ENCODE data around the gene HSD11B1. TPM values are rescaled to one million over a fixed set of nuclear protein-coding genes. Genes with fewer than 3 reads are reported as not detected.

Gene HSD11B1
- total RNA-seq, 6 experiments from 2014 or later: not detected

GRCh38 chr1:209733409-209734192, 29.0 kb downstream of the HSD11B1 start:
- Mint-ChIP-seq H3K4me3 (peak overlapping the region; percentile 7; the same call in 1 of the 2 replicates), H3K27ac (peak overlapping the region; percentile 14; the same call in 1 of the 2 replicates), H3K9me3 (no peaks in the 10 kb centered on the region), H3K4me1 (ENCODE audit: low read depth) (peaks cover 16% of the 10 kb centered on the region), H3K36me3 (ENCODE audit: low read depth) (no peaks in the 10 kb centered on the region), H3K27me3 (ENCODE audit: insufficient read depth) (peaks cover 11% of the 10 kb centered on the region)
- TF ChIP-seq CTCF (IDR thresholded peaks at IDR 0.05): no peak
- peak; percentile 29 for DNase-seq

- no peaks in the 10 kb centered on the region for H3K9me3 Mint-ChIP-seq
- no peak overlapping the region for H3K27ac Mint-ChIP-seq
- no peak overlapping the region for H3K4me3 Mint-ChIP-seq
- H3K27me3 Mint-ChIP-seq (ENCODE audit: insufficient read depth): peaks cover 27% of the 10 kb centered on the region
- DNase-seq: no peak
- H3K36me3 Mint-ChIP-seq (ENCODE audit: low read depth): no peaks in the 10 kb centered on the region
- peaks cover 17% of the 10 kb centered on the region for H3K4me1 Mint-ChIP-seq (ENCODE audit: low read depth)
- no peak for TF ChIP-seq CTCF (IDR thresholded peaks at IDR 0.05)
These were observed 32.0 kb downstream of the HSD11B1 start for GRCh38 chr1:209736490-209737117.

GRCh38 chr1:209737118-209737505, 32.5 kb downstream of the HSD11B1 start:
- no peaks in the 10 kb centered on the region for H3K36me3 Mint-ChIP-seq (ENCODE audit: low read depth)
- H3K9me3 Mint-ChIP-seq: no peaks in the 10 kb centered on the region
- peaks cover 27% of the 10 kb centered on the region for H3K27me3 Mint-ChIP-seq (ENCODE audit: insufficient read depth)
- no peak overlapping the region for H3K27ac Mint-ChIP-seq
- H3K4me3 Mint-ChIP-seq: no peak overlapping the region
- H3K4me1 Mint-ChIP-seq (ENCODE audit: low read depth): peaks cover 22% of the 10 kb centered on the region
- TF ChIP-seq CTCF (IDR thresholded peaks at IDR 0.05): no peak
- DNase-seq: no peak

GRCh38 chr1:209738270-209738669, 33.6 kb downstream of the HSD11B1 start:
- H3K4me3 Mint-ChIP-seq: no peak overlapping the region
- H3K9me3 Mint-ChIP-seq: no peaks in the 10 kb centered on the region
- H3K36me3 Mint-ChIP-seq (ENCODE audit: low read depth): no peaks in the 10 kb centered on the region
- no peak for TF ChIP-seq CTCF (IDR thresholded peaks at IDR 0.05)
- H3K27me3 Mint-ChIP-seq (ENCODE audit: insufficient read depth): peaks cover 27% of the 10 kb centered on the region
- peaks cover 29% of the 10 kb centered on the region for H3K4me1 Mint-ChIP-seq (ENCODE audit: low read depth)
- no peak overlapping the region for H3K27ac Mint-ChIP-seq
- no peak for DNase-seq

- Mint-ChIP-seq H3K27me3 (ENCODE audit: insufficient read depth) (peaks cover 25% of the 10 kb centered on the region), H3K9me3 (no peaks in the 10 kb centered on the region), H3K4me3 (no peak overlapping the region), H3K4me1 (ENCODE audit: low read depth) (peaks cover 24% of the 10 kb centered on the region), H3K27ac (no peak overlapping the region), H3K36me3 (ENCODE audit: low read depth) (no peaks in the 10 kb centered on the region)
- TF ChIP-seq CTCF (IDR thresholded peaks at IDR 0.05): no peak
- no peak for DNase-seq
These were observed 36.5 kb downstream of the HSD11B1 start for GRCh38 chr1:209741193-209741592.
